ENCODE data around the gene TOR4A.
"Not testable (repeated sequence)": the region's sequence is repeated elsewhere in the genome, so short reads cannot be mapped to it uniquely, and the experiment has no call there.

The TOR4A gene

GRCh38 chr9:137321726-137322361 lies 44.3 kb downstream of the TOR4A start:
- Histone ChIP-seq H3K27ac (no peak overlapping the region), H3K4me3 (ENCODE audit: low read depth, low read length) (no peak overlapping the region), H3K36me3 (replicated peaks) (no peaks in the 10 kb centered on the region), H3K27me3 (replicated peaks) (no peaks in the 10 kb centered on the region)
- no peak for TF ChIP-seq CTCF (IDR thresholded peaks at IDR 0.05; ENCODE audit: low read depth, low read length, missing control alignments)
- in situ Hi-C loops (cut with HindIII; ENCODE audit: low pct_ligation_motif_present, low sequenced_read_pairs): no loop called here
- no peak for DNase-seq

- H3K36me3 ChIP-seq (replicated peaks): no peaks in the 10 kb centered on the region
- in situ Hi-C loops (cut with HindIII; ENCODE audit: low pct_ligation_motif_present, low sequenced_read_pairs): no loop called here
- no peak for TF ChIP-seq CTCF (IDR thresholded peaks at IDR 0.05; ENCODE audit: low read depth, low read length, missing control alignments)
- DNase-seq: no peak
- no peak overlapping the region for H3K27ac ChIP-seq
- no peak overlapping the region for H3K4me3 ChIP-seq (ENCODE audit: low read depth, low read length)
- H3K27me3 ChIP-seq (replicated peaks): no peaks in the 10 kb centered on the region
These were observed 46.2 kb downstream of the TOR4A start for GRCh38 chr9:137323531-137324331.

- Histone ChIP-seq H3K27ac (no peak overlapping the region), H3K4me3 (ENCODE audit: low read depth, low read length) (no peak overlapping the region), H3K36me3 (replicated peaks) (no peaks in the 10 kb centered on the region), H3K27me3 (replicated peaks) (no peaks in the 10 kb centered on the region)
- TF ChIP-seq CTCF (IDR thresholded peaks at IDR 0.05; ENCODE audit: low read depth, low read length, missing control alignments): no peak
- in situ Hi-C loops (cut with HindIII; ENCODE audit: low pct_ligation_motif_present, low sequenced_read_pairs): no loop called here
- DNase-seq: no peak
These were observed 47.6 kb downstream of the TOR4A start for GRCh38 chr9:137325124-137325523.

GRCh38 chr9:137325799-137326198 lies 48.3 kb downstream of the TOR4A start:
- Histone ChIP-seq H3K27ac (no peak overlapping the region), H3K27me3 (replicated peaks) (no peaks in the 10 kb centered on the region), H3K4me3 (ENCODE audit: low read depth, low read length) (no peak overlapping the region), H3K36me3 (replicated peaks) (no peaks in the 10 kb centered on the region)
- no peak for TF ChIP-seq CTCF (IDR thresholded peaks at IDR 0.05; ENCODE audit: low read depth, low read length, missing control alignments)
- in situ Hi-C loops (cut with HindIII; ENCODE audit: low pct_ligation_motif_present, low sequenced_read_pairs): no loop called here
- no peak for DNase-seq

- in situ Hi-C loops (cut with HindIII; ENCODE audit: low pct_ligation_motif_present, low sequenced_read_pairs): no loop called here
- no peak overlapping the region for H3K4me3 ChIP-seq (ENCODE audit: low read depth, low read length)
- H3K27ac ChIP-seq: no peak overlapping the region
- DNase-seq: no peak
- no peak for TF ChIP-seq CTCF (IDR thresholded peaks at IDR 0.05; ENCODE audit: low read depth, low read length, missing control alignments)
- H3K36me3 ChIP-seq (replicated peaks): no peaks in the 10 kb centered on the region
- no peaks in the 10 kb centered on the region for H3K27me3 ChIP-seq (replicated peaks)
These were observed 49.0 kb downstream of the TOR4A start for GRCh38 chr9:137326445-137327065.

- DNase-seq; H3K27me3 ChIP-seq (replicated peaks); H3K36me3 ChIP-seq (replicated peaks); in situ Hi-C loops (cut with HindIII; ENCODE audit: low pct_ligation_motif_present, low sequenced_read_pairs); H3K4me3 ChIP-seq (ENCODE audit: low read depth, low read length); H3K27ac ChIP-seq: not testable (repeated sequence)
These were observed 50.4 kb downstream of the TOR4A start for GRCh38 chr9:137327641-137328550.

GRCh38 chr9:137329590-137329989 lies 52.1 kb downstream of the TOR4A start:
- in situ Hi-C loops (cut with HindIII; ENCODE audit: low pct_ligation_motif_present, low sequenced_read_pairs); H3K36me3 ChIP-seq (replicated peaks); H3K4me3 ChIP-seq (ENCODE audit: low read depth, low read length); H3K27me3 ChIP-seq (replicated peaks); H3K27ac ChIP-seq; DNase-seq: not testable (repeated sequence)
